Psoas muscle (tissue), 8 donors: ENCODE results near the gene AATF. TPM values are rescaled to one million over a fixed set of nuclear protein-coding genes. Genes with fewer than 3 reads are reported as not detected.

Experiments
- ATAC-seq, 4 donors: fragments of 200-7000 bp; cut with Tn5 transposase; one replicate each; pipeline ENCODE4 v1.9.1; 2020; ENCODE audit warnings: moderate library complexity in 3 of 4, mild to moderate bottlenecking in 2 of 4
- DNase-seq, 2 donors: peaks; one replicate each; pipeline ENCODE4 v3.0.0-alpha.2; 2020
- H3K27ac ChIP-seq: fragments of 200-600 bp; one replicate; pipeline ENCODE4 v1.8.0; 2022
- H3K27me3 ChIP-seq, 3 donors: fragments of 200-600 bp in 1 of 3; one replicate each; pipeline versions ENCODE4 v1.6.1 to v1.8.0; 2013 to 2022; ENCODE audit warnings: low read length in 2 of 3, mild to moderate bottlenecking in 2 of 3, moderate library complexity in 1 of 3; ENCODE audit not compliant: insufficient read depth in 3 of 3
- H3K36me3 ChIP-seq, 2 donors: fragments of 200-600 bp in 1 of 2; one replicate each; pipeline versions ENCODE4 v1.6.1 to v1.8.0; 2013 to 2022; ENCODE audit warnings: low read depth in 1 of 2, mild to moderate bottlenecking in 1 of 2, moderate library complexity in 1 of 2; ENCODE audit not compliant: insufficient read depth in 1 of 2
- H3K4me1 ChIP-seq: fragments of 200-600 bp; one replicate; pipeline ENCODE4 v1.8.0; 2022
- H3K4me3 ChIP-seq: fragments of 200-600 bp; one replicate; pipeline ENCODE4 v1.8.0; 2022; ENCODE audit warnings: mild to moderate bottlenecking
- H3K9me3 ChIP-seq: fragments of 200-600 bp; one replicate; pipeline ENCODE4 v1.8.0; 2022
- WGBS, 3 donors: extraction: QIAGEN DNeasy Blood & Tissue Kit; methylation state at CpG; one replicate each; pipeline versions ENCODE4 v1.1.6 to v1.1.7; 2013; 5-methylcytosine and 5-hydroxymethylcytosine counted together
- intact Hi-C, 2 donors: fragments of 100-400 bp; cut with DNase I; formaldehyde crosslinking; loops; one replicate each; pipeline versions ENCODE4 v1.11.0 to v1.14.2; 2022
- polyA plus RNA-seq, 3 donors: library from polyadenylated mRNA; stranded (reverse); fragments of 200-250 nt; gene quantifications; one replicate each; pipeline ENCODE4 v1.2.3, GENCODE V29; 2013
- total RNA-seq, 4 donors: library from RNA; stranded (reverse); fragmentation: NEBNext Ultra II Directional in 2 of 4; extraction: Animal tissue kit (Norgen Biotek cat#: 25700) in 2 of 4; gene quantifications; one replicate each; pipeline versions ENCODE4 v1.2.1 to v1.2.4, GENCODE V29; 2021 to 2023
- TF ChIP-seq, protein P1 (sequence below): fragments of 200-600 bp; IDR thresholded peaks from one replicate; pipeline ENCODE4 v1.8.0; 2022; ENCODE audit warnings: antibody characterized with exemption
- donor health status: healthy with polysubstance abuse.
- donor health status: DM: no; HTN: no; CAD: no; lungs with moderate emphysema.
- donor health status: Bipolar disorder and iron deficiency.
- donor health status: healthy.
- donor health status: DM: yes; HTN: yes; CAD: no.
- donor health status: DM: no; HTN: no; CAD: no.
- donor health status: DM: no; HTN: no; CAD: no.
- donor health status: DM: yes; HTN: yes; CAD: no.

AATF gene
- total and polyA plus RNA-seq, 7 donors: 23.5 to 54.8 (median 40.6) TPM

- H3K4me3 ChIP-seq: no peak overlapping the region
- WGBS, 3 donors: 92 to 94% (median 93%) methylated on average over 5 of the region's 5 CpGs
- no peak overlapping the region for H3K27ac ChIP-seq
- TF ChIP-seq, protein P1, sequence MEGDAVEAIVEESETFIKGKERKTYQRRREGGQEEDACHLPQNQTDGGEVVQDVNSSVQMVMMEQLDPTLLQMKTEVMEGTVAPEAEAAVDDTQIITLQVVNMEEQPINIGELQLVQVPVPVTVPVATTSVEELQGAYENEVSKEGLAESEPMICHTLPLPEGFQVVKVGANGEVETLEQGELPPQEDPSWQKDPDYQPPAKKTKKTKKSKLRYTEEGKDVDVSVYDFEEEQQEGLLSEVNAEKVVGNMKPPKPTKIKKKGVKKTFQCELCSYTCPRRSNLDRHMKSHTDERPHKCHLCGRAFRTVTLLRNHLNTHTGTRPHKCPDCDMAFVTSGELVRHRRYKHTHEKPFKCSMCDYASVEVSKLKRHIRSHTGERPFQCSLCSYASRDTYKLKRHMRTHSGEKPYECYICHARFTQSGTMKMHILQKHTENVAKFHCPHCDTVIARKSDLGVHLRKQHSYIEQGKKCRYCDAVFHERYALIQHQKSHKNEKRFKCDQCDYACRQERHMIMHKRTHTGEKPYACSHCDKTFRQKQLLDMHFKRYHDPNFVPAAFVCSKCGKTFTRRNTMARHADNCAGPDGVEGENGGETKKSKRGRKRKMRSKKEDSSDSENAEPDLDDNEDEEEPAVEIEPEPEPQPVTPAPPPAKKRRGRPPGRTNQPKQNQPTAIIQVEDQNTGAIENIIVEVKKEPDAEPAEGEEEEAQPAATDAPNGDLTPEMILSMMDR: no peak
- no peaks in the 10 kb centered on the region for H3K27me3 ChIP-seq
- H3K9me3 ChIP-seq: no peaks in the 10 kb centered on the region
- H3K4me1 ChIP-seq: no peaks in the 10 kb centered on the region
- intact Hi-C loops: no loop called here
- peaks cover 0 to 14% of the 10 kb centered on the region in 2 donors for H3K36me3 ChIP-seq
- DNase-seq: no peak
- ATAC-seq: no peak
Observed at GRCh38 chr17:37051381-37051780, 102.6 kb downstream of the AATF start.

DNA sequence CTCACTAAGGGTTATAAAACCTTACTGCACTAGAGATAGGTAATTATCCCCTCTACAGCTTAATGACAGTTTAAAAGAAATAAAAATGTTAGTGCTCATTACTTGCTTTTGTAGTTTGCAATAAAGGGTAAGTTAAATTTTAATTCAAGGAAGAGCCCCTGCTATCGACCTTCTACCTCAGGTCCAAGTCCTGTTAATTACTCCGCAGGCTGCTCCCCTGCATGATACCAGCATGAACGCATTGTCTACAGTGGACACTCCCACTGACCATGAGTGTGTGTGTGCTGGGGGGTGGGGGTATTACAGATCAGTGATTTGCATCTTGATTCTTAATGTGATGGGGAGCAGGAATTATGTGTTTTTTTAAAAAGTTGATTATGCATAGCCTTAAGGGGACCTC is 103.1 kb downstream of the AATF start:
- Histone ChIP-seq H3K36me3 (peaks cover 0 to 18% of the 10 kb centered on the region in 2 donors), H3K27me3 (no peaks in the 10 kb centered on the region), H3K27ac (no peak overlapping the region), H3K4me1 (no peaks in the 10 kb centered on the region), H3K9me3 (no peaks in the 10 kb centered on the region), H3K4me3 (no peak overlapping the region)
- ATAC-seq (no peak), DNase-seq (no peak)
- TF ChIP-seq, protein P1: no peak
- WGBS, 3 donors: 90 to 93% (median 92%) methylated on average over 3 of the region's 3 CpGs
- intact Hi-C loops: no loop called here

GRCh38 chr17:37052450-37052849 is 103.7 kb downstream of the AATF start:
- DNase-seq: no peak
- Histone ChIP-seq H3K4me3 (no peak overlapping the region), H3K36me3 (peaks cover 0 to 23% of the 10 kb centered on the region in 2 donors), H3K27ac (no peak overlapping the region), H3K9me3 (no peaks in the 10 kb centered on the region), H3K27me3 (no peaks in the 10 kb centered on the region), H3K4me1 (no peaks in the 10 kb centered on the region)
- WGBS, 3 donors: 85 to 93% (median 87%) methylated on average over 6 of the region's 6 CpGs
- TF ChIP-seq, protein P1: no peak
- ATAC-seq: no peak
- intact Hi-C loops: no loop called here

GRCh38 chr17:37054894-37055293 is 106.1 kb downstream of the AATF start:
- no peak for ATAC-seq
- H3K36me3 ChIP-seq: peaks cover 0 to 18% of the 10 kb centered on the region in 2 donors
- WGBS, 3 donors: 43 to 67% (median 55%) methylated on average over 8 of the region's 8 CpGs

GRCh38 chr17:37056622-37057021 is 107.9 kb downstream of the AATF start:
- TF ChIP-seq, protein P1: no peak
- intact Hi-C loops: no loop called here
- Histone ChIP-seq H3K4me3 (no peak overlapping the region), H3K9me3 (no peaks in the 10 kb centered on the region), H3K27me3 (no peaks in the 10 kb centered on the region), H3K36me3 (peaks cover 0 to 10% of the 10 kb centered on the region in 2 donors), H3K4me1 (no peaks in the 10 kb centered on the region), H3K27ac (no peak overlapping the region)
- no peak for ATAC-seq
- 91 to 96% (median 96%) methylated on average over 18 of the region's 18 CpGs for WGBS, 3 donors
- DNase-seq: no peak

More at GRCh38 chr17:37054894-37055293, 106.1 kb downstream of the AATF start:
- DNase-seq: no peak
- TF ChIP-seq, protein P1: no peak
- intact Hi-C loops: no loop called here
- no peaks in the 10 kb centered on the region for H3K27me3 ChIP-seq
- no peaks in the 10 kb centered on the region for H3K4me1 ChIP-seq
- H3K4me3 ChIP-seq: no peak overlapping the region
- H3K9me3 ChIP-seq: no peaks in the 10 kb centered on the region
- no peak overlapping the region for H3K27ac ChIP-seq
